GM12875 (cell line): ENCODE measurements around the gene HSPA5.
"Not testable (repeated sequence)": the region's sequence is repeated elsewhere in the genome, so short reads cannot be mapped to it uniquely, and the experiment has no call there.

Experiments used
- H3K4me3 ChIP-seq: one replicate; pipeline ENCODE4 v1.5.1; 2011; ENCODE audit warnings: low read depth, low read length, control low read depth
- TF ChIP-seq, protein P1 (sequence below): IDR thresholded peaks from 2 replicates; pipeline ENCODE4 v1.5.1; 2011; ENCODE audit warnings: low read depth, mild to moderate bottlenecking, control low read depth, inconsistent platforms, low read length, moderate library complexity, borderline replicate concordance; ENCODE audit not compliant: insufficient read depth

HSPA5 gene

DNA sequence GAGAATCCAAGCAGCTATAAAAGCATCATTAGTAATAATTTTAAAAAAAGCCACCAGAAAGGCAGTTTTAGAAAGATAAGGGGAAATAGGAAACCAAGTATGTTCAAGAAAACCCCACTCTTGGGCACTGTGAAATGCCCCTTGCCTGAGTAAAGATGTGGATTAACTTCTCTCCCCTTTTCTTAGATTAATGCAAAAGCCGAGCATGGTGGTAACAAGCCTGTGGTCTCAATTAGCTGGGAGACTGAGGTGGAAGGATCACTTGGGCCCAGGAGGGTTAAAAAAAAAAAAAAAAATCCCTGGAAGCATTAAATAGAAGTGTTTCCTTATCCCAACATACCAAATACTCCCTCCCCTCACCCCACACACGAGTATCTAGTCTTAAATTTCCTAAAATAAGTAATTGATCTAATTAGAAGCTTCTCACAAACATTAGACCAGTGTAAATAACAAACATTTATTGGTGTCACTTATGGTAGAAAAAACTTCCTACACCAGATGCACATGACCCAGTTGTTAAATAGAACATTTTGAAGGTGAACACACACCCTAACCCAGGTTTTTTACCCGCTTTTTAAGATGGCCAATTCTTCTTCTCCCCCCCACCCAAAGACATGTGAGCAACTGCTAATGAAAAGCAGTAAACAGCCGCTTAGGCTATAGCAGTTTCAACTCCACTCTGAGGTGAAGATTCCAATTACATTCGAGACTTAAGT lies 5.2 kb downstream of the HSPA5 start:
- no peak overlapping the region for H3K4me3 ChIP-seq

GRCh38 chr9:125234099-125234498 lies 7.0 kb downstream of the HSPA5 start:
- not testable (repeated sequence) for H3K4me3 ChIP-seq

More for the DNA sequence above, 5.2 kb downstream of the HSPA5 start:
- TF ChIP-seq, protein P1, sequence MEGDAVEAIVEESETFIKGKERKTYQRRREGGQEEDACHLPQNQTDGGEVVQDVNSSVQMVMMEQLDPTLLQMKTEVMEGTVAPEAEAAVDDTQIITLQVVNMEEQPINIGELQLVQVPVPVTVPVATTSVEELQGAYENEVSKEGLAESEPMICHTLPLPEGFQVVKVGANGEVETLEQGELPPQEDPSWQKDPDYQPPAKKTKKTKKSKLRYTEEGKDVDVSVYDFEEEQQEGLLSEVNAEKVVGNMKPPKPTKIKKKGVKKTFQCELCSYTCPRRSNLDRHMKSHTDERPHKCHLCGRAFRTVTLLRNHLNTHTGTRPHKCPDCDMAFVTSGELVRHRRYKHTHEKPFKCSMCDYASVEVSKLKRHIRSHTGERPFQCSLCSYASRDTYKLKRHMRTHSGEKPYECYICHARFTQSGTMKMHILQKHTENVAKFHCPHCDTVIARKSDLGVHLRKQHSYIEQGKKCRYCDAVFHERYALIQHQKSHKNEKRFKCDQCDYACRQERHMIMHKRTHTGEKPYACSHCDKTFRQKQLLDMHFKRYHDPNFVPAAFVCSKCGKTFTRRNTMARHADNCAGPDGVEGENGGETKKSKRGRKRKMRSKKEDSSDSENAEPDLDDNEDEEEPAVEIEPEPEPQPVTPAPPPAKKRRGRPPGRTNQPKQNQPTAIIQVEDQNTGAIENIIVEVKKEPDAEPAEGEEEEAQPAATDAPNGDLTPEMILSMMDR: no peak

GRCh38 chr9:125233678-125234077 lies 7.5 kb downstream of the HSPA5 start:
- H3K4me3 ChIP-seq: no peak overlapping the region
- TF ChIP-seq, protein P1: no peak

DNA sequence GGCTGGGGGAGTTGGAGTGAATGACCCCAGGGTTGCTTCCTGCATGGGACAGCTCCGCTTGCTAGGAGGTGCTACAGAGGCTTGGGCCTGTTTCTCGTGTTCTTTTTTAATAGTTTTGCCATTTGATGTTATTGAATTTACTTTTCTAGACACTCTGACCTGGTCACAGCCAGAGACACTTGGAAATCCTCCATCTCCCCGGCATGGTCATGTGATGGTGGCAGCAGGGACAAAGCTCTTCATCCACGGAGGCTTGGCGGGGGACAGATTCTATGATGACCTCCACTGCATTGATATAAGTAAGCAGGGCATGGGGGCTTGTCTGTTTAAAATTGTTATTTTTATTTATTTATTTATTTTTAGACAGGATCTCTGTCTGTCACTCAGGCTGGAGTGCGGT lies 13.4 kb downstream of the HSPA5 start:
- TF ChIP-seq, protein P1: no peak
- no peak overlapping the region for H3K4me3 ChIP-seq

GRCh38 chr9:125224858-125225257 lies 16.3 kb downstream of the HSPA5 start:
- H3K4me3 ChIP-seq: not testable (repeated sequence)

GRCh38 chr9:125218621-125219020 lies 22.5 kb downstream of the HSPA5 start:
- no peak overlapping the region for H3K4me3 ChIP-seq
- TF ChIP-seq, protein P1: no peak

GRCh38 chr9:125214186-125214585 lies 27.0 kb downstream of the HSPA5 start:
- TF ChIP-seq, protein P1: no peak
- H3K4me3 ChIP-seq: no peak overlapping the region

- TF ChIP-seq, protein P1: no peak
- no peak overlapping the region for H3K4me3 ChIP-seq
These were observed 36.7 kb downstream of the HSPA5 start for GRCh38 chr9:125204477-125204876.
